ENCODE results near the gene IFIT1B.

DNA sequence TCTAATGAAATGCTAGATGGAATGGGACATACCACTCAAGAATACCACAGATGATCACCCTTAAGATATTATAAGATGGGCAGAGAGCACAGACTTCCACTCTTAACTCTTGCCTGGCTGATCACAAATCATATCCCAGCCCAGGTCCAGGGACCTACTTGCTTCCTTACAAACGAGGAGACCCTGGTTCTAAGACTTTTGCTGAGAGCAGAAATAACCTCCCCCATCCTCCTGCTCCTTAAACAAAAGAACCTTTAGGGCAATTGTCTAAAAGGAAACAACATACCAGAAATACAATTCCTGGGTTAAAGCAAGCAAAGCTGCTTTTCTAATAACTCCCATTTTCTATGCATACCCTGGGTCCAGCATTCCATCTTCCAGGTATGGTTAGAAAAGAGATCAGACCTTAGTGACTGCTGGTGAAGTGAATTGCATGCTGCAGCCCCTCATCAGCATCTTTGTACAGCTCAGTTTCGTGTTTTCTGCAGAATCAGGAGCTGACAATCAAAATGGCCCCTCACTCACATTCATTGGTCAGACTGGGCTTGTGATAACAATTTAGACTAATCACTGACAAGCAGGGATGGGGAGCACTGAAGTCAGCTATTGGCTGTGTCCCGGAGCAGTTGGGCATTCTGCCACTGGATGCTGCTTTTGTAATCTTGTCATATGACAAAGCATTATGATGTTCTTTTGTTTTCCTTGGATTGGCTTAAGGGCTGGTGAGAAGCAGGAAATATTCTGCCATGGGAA is 35.5 kb upstream of the IFIT1B start:
- TF ChIP-seq CTCF (optimal IDR thresholded peaks at IDR 0.05 in 1 of 3, IDR thresholded peaks at IDR 0.05 in 1 of 3, conservative IDR thresholded peaks at IDR 0.05 in 1 of 3; ENCODE audit: extremely low read depth in 1 of 3, insufficient read depth in 2 of 3, low read length in 3 of 3) (no peak), EZH2 (IDR thresholded peaks at IDR 0.05; ENCODE audit: low read length) (no peak)
